ENCODE measurements around the gene FAM83E.

The FAM83E gene

DNA sequence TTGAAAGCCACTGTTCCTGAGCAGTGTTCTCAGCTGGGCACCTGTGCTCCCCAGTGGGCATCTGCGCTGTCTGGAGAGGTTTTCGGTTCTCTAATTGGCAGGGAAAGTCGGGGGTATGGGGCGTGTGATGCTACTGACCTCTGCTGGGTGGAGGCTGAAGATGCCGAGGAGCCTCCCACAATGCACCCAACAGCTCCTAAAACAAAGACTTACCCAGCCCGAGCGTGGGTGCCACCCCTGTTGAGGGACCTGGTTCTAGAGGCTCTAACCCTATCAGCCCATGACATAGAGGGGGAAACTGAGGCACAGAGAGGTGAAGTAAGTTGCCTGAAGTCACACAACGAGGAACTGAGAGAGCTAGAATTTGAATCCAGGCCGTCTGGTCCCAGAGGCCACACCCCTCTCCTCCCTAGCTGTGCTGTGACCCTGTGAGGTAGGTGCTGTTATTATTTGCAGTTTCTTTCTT, 6.0 kb downstream of the FAM83E start:
- no peak for DNase-seq (ENCODE audit: low read depth, low spot score)
- H3K27me3 ChIP-seq (ENCODE audit: control insufficient read depth, insufficient read depth, low read length): no peaks in the 10 kb centered on the region
- H3K36me3 ChIP-seq (ENCODE audit: control insufficient read depth, insufficient read depth, low read length): no peaks in the 10 kb centered on the region
- no peak overlapping the region for H3K4me3 ChIP-seq (ENCODE audit: low read length)
- no peaks in the 10 kb centered on the region for H3K9me3 ChIP-seq (ENCODE audit: control insufficient read depth, insufficient read depth, low read length)
- H3K4me1 ChIP-seq (ENCODE audit: control insufficient read depth, insufficient read depth, low read length): peaks cover 3% of the 10 kb centered on the region; the same call in 1 of the 2 replicates
- H3K27ac ChIP-seq (ENCODE audit: low read length): no peak overlapping the region
- no CpG with 5 or more reads among the region's 9 CpGs for WGBS (ENCODE audit: insufficient coverage, insufficient read length)

DNA sequence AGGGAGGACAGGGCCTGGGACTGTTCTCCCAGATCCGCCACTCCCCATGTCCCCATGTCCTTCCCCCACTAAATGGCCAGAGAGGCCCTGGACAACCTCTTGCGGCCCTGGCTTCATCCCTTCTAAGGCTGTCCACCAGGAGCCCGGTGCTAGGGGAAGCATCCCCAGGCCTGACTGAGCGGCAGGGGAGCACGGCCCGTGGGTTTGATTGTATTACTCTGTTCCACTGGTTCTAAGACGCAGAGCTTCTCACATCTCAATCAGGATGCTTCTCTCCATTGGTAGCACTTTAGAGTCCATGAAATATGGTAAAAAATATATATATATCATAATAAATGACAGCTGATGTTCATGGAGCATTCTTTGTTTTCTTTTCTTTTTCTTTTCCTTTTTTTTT, 7.5 kb downstream of the FAM83E start:
- H3K27me3 ChIP-seq (ENCODE audit: control insufficient read depth, insufficient read depth, low read length): no peaks in the 10 kb centered on the region
- H3K27ac ChIP-seq (ENCODE audit: low read length): no peak overlapping the region
- no peaks in the 10 kb centered on the region for H3K36me3 ChIP-seq (ENCODE audit: control insufficient read depth, insufficient read depth, low read length)
- H3K9me3 ChIP-seq (ENCODE audit: control insufficient read depth, insufficient read depth, low read length): no peaks in the 10 kb centered on the region
- H3K4me1 ChIP-seq (ENCODE audit: control insufficient read depth, insufficient read depth, low read length): peaks cover 2% of the 10 kb centered on the region; the same call in 1 of the 2 replicates
- WGBS (ENCODE audit: insufficient coverage, insufficient read length): no CpG with 5 or more reads among the region's 7 CpGs
- no peak for DNase-seq (ENCODE audit: low read depth, low spot score)
- H3K4me3 ChIP-seq (ENCODE audit: low read length): no peak overlapping the region

DNA sequence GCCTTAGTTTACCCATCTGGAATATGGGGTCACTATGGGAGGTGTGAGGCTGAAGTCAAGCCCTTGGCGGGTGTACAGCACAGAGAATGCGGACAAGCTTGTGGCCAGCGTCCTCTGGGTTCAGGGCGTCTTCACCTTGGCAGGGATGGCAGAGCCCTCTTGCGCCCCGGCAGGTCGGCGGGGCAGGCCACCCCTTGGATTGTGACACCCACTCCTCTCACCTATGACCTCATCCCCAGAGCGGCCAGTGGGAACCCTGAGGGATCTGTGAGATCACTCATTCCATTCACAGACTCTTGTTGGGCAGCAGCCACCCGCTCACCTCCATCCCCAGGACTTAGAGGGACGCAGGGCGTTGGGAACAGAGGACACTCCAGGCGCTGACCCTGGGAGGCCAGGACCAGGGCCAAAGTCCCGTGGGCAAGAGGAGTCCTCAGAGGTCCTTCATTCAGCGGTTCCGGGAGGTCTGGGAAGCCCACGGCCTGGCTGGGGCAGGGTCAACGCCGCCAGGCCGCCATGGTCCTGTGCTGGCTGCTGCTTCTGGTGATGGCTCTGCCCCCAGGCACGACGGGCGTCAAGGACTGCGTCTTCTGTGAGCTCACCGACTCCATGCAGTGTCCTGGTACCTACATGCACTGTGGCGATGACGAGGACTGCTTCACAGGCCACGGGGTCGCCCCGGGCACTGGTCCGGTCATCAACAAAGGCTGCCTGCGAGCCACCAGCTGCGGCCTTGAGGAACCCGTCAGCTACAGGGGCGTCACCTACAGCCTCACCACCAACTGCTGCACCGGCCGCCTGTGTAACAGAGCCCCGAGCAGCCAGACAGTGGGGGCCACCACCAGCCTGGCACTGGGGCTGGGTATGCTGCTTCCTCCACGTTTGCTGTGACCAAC, 8.2 kb downstream of the FAM83E start, which contains the start of gene SPACA4:
TSS of gene SPACA4 (plus strand) at position 280 of the 896 bp plus-strand sequence. CDS start at position 517, 237 bp downstream.
- no CpG with 5 or more reads among the region's 39 CpGs for WGBS (ENCODE audit: insufficient coverage, insufficient read length)
- no peaks in the 10 kb centered on the region for H3K27me3 ChIP-seq (ENCODE audit: control insufficient read depth, insufficient read depth, low read length)
- H3K4me3 ChIP-seq (ENCODE audit: low read length): no peak within 1 kb of the TSS
- peaks cover 2% of the 10 kb centered on the region; the same call in 1 of the 2 replicates for H3K4me1 ChIP-seq (ENCODE audit: control insufficient read depth, insufficient read depth, low read length)
- no peaks in the 10 kb centered on the region for H3K9me3 ChIP-seq (ENCODE audit: control insufficient read depth, insufficient read depth, low read length)
- DNase-seq (ENCODE audit: low read depth, low spot score): no peak
- no peak within 1 kb of the TSS for H3K27ac ChIP-seq (ENCODE audit: low read length)
- no peaks in the 10 kb centered on the region for H3K36me3 ChIP-seq (ENCODE audit: control insufficient read depth, insufficient read depth, low read length)

DNA sequence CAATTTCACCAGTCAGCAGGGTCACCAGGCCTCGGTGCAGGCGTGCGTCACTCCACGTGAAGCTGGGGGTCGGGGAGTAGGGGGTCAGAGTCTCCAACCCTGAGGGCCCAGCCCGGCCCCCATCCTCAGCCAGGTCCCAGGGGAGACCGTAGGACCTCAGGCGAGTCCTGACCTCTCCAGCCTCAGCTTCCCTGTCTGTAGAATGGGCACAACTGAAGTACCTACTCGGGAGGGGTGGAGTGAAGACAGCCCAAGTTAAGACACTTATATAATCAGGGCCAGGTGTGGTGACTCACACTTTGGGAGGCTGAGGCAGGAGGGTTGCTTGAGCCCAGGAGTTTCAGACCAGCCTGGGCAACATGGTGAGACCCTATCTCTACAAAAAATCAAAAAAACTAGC, 11.0 kb downstream of the FAM83E start:
- H3K9me3 ChIP-seq (ENCODE audit: control insufficient read depth, insufficient read depth, low read length): no peaks in the 10 kb centered on the region
- H3K4me1 ChIP-seq (ENCODE audit: control insufficient read depth, insufficient read depth, low read length): peaks cover under 1% of the 10 kb centered on the region; the same call in 1 of the 2 replicates
- WGBS (ENCODE audit: insufficient coverage, insufficient read length): no CpG with 5 or more reads among the region's 9 CpGs
- H3K27ac ChIP-seq (ENCODE audit: low read length): no peak overlapping the region
- H3K36me3 ChIP-seq (ENCODE audit: control insufficient read depth, insufficient read depth, low read length): no peaks in the 10 kb centered on the region
- no peak overlapping the region for H3K4me3 ChIP-seq (ENCODE audit: low read length)
- no peak for DNase-seq (ENCODE audit: low read depth, low spot score)
- H3K27me3 ChIP-seq (ENCODE audit: control insufficient read depth, insufficient read depth, low read length): no peaks in the 10 kb centered on the region

DNA sequence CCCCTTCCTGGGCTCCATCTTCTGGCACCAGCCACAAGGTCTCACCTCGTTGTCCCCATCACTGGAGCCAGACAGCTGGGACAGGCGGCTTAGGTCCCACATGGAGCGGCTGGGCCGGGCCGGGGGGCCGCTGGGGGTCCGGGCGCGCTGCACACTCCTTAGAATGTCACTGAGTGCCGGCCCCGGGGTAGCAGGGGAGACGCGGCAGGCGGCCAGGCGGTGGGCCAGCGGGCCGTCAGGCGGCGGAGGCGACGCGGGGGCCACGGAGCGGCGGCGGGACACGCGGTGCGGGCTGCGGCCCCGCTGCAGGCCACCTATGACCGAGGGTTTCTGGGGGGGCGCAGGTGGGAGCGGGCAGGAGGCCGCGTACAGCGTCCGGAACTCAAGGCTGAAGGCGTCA, 11.4 kb downstream of the FAM83E start:
- WGBS (ENCODE audit: insufficient coverage, insufficient read length): no CpG with 5 or more reads among the region's 39 CpGs
- DNase-seq (ENCODE audit: low read depth, low spot score): no peak
- Histone ChIP-seq H3K9me3 (ENCODE audit: control insufficient read depth, insufficient read depth, low read length) (no peaks in the 10 kb centered on the region), H3K36me3 (ENCODE audit: control insufficient read depth, insufficient read depth, low read length) (no peaks in the 10 kb centered on the region), H3K4me1 (ENCODE audit: control insufficient read depth, insufficient read depth, low read length) (no peaks in the 10 kb centered on the region), H3K4me3 (ENCODE audit: low read length) (no peak overlapping the region), H3K27ac (ENCODE audit: low read length) (no peak overlapping the region), H3K27me3 (ENCODE audit: control insufficient read depth, insufficient read depth, low read length) (no peaks in the 10 kb centered on the region)

DNA sequence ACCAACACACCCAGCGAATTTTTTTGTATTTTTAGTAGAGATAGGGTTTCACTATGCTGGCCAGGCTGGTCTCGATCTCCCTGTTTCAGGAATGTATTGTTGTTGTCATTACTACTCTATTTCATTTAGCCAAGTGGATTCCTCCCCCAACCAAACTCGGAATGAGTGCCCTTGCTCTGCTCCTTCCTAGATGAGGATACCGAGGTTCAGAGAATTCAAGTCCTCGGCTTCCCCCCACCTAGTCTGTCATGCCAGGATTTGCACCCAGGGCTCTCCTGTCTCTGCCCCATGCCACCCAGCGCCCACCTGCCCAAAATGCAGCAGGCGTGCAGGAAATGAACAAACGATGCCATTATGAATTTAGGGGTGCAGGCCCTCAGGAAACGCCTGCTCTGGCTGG, 11.9 kb downstream of the FAM83E start:
- no CpG with 5 or more reads among the region's 9 CpGs for WGBS (ENCODE audit: insufficient coverage, insufficient read length)
- H3K27ac ChIP-seq (ENCODE audit: low read length): no peak overlapping the region
- no peaks in the 10 kb centered on the region for H3K9me3 ChIP-seq (ENCODE audit: control insufficient read depth, insufficient read depth, low read length)
- no peaks in the 10 kb centered on the region for H3K27me3 ChIP-seq (ENCODE audit: control insufficient read depth, insufficient read depth, low read length)
- no peak overlapping the region for H3K4me3 ChIP-seq (ENCODE audit: low read length)
- no peak for DNase-seq (ENCODE audit: low read depth, low spot score)
- H3K36me3 ChIP-seq (ENCODE audit: control insufficient read depth, insufficient read depth, low read length): no peaks in the 10 kb centered on the region
- no peaks in the 10 kb centered on the region for H3K4me1 ChIP-seq (ENCODE audit: control insufficient read depth, insufficient read depth, low read length)

DNA sequence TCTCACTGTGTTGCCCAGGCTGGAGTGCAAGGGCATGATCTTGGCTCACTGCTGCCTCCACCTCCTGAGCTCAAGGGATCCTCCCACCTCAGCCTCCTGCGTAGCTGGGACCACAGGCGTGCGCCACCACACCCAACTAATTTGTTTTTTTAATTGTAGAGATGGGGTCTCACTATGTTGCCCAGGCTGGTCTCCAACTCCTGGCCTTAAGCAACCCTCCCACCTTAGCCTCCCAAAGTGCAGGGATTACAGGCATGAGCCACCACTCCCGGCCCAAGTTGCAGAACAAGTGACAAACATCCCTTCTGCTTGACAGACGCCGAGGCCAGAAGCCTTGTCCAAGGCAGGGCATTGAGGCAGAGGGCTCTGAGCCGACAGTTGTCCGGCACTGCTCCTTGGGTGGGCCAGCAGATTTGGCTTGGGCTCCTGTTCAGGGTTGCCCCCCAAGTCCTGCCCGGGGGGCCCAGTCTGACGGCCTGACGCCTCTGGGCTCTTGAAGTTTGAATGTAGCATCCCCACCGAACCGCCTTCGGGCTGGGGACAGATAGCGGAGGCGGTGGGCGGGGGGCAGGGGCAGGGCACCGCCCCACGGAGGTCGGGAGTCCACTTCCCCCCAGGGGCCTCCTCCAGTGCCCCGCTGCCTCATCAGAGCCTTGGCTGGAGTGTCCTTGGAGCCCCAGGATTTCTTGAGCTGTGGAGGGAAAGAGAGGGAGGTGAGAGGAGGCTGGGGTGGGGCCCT, 14.0 kb downstream of the FAM83E start:
- Histone ChIP-seq H3K4me3 (ENCODE audit: low read length) (no peak overlapping the region), H3K36me3 (ENCODE audit: control insufficient read depth, insufficient read depth, low read length) (no peaks in the 10 kb centered on the region), H3K4me1 (ENCODE audit: control insufficient read depth, insufficient read depth, low read length) (no peaks in the 10 kb centered on the region), H3K27ac (ENCODE audit: low read length) (no peak overlapping the region), H3K9me3 (ENCODE audit: control insufficient read depth, insufficient read depth, low read length) (no peaks in the 10 kb centered on the region), H3K27me3 (ENCODE audit: control insufficient read depth, insufficient read depth, low read length) (no peaks in the 10 kb centered on the region)
- no CpG with 5 or more reads among the region's 21 CpGs for WGBS (ENCODE audit: insufficient coverage, insufficient read length)
- DNase-seq (ENCODE audit: low read depth, low spot score): no peak

DNA sequence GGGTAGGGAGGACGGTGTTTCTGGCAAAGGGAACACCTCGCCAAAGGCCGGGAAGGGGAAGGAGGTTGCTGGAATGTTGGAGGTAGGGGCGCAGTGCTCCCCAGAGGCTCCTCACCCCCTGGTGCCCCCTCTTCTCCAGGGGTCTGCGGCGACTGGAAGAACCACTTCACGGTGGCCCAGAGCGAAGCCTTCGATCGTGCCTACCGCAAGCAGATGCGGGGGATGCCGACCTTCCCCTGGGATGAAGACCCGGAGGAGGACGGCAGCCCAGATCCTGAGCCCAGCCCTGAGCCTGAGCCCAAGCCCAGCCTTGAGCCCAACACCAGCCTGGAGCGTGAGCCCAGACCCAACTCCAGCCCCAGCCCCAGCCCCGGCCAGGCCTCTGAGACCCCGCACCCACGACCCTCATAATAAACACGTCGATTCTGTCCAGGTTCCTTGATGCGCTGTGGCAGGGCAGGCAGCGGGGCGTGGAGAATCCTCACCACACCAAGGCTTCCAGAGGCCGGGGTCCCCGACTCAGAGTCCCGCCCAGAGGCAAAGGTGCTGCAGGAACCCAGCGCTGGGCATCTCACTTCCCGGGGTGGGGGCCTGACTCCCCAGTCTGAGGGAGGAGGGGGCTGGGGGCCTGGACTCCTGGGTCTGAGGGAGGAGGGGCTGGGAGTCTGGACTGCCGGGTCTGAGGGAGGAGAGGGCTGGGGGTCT, 15.7 kb downstream of the FAM83E start:
- no peaks in the 10 kb centered on the region for H3K9me3 ChIP-seq (ENCODE audit: control insufficient read depth, insufficient read depth, low read length)
- DNase-seq (ENCODE audit: low read depth, low spot score): no peak
- no peaks in the 10 kb centered on the region for H3K4me1 ChIP-seq (ENCODE audit: control insufficient read depth, insufficient read depth, low read length)
- no peak overlapping the region for H3K27ac ChIP-seq (ENCODE audit: low read length)
- H3K27me3 ChIP-seq (ENCODE audit: control insufficient read depth, insufficient read depth, low read length): no peaks in the 10 kb centered on the region
- no peaks in the 10 kb centered on the region for H3K36me3 ChIP-seq (ENCODE audit: control insufficient read depth, insufficient read depth, low read length)
- H3K4me3 ChIP-seq (ENCODE audit: low read length): no peak overlapping the region
- WGBS (ENCODE audit: insufficient coverage, insufficient read length): no CpG with 5 or more reads among the region's 30 CpGs

DNA sequence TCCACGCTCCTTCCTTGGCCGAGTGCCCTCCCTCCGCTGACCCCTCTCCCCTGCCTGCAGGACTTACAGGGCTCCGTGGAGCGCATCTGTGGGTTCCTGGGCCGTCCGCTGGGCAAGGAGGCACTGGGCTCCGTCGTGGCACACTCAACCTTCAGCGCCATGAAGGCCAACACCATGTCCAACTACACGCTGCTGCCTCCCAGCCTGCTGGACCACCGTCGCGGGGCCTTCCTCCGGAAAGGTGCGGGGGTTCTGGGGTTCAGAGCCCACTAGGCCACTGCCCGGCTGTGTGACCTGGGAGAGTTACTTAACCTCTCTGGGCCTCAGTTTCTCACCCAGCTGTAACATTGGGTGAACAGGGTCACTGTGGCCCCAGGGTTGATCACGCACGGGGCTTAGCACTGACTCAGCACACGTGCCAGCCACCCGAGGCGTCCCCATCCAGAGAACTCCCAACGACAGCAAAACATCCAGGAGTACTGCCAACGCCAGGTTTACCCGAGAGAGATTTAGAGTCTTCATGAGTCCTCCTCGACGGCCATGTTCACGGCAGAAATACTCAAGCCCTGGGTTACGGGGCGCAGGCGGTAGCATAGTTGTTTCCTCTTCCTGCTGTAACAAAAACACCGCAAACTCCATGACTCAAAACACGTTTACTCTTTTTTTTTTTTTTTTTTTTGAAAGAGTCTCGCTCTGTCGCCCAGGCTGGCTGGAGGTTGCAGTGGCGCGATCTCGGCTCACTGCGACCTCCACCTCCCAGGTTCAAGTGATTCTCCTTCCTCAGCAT, 18.0 kb downstream of the FAM83E start:
- Histone ChIP-seq H3K9me3 (ENCODE audit: control insufficient read depth, insufficient read depth, low read length) (no peaks in the 10 kb centered on the region), H3K4me1 (ENCODE audit: control insufficient read depth, insufficient read depth, low read length) (no peaks in the 10 kb centered on the region), H3K27ac (ENCODE audit: low read length) (no peak overlapping the region), H3K4me3 (ENCODE audit: low read length) (no peak overlapping the region), H3K36me3 (ENCODE audit: control insufficient read depth, insufficient read depth, low read length) (no peaks in the 10 kb centered on the region), H3K27me3 (ENCODE audit: control insufficient read depth, insufficient read depth, low read length) (no peaks in the 10 kb centered on the region)
- DNase-seq (ENCODE audit: low read depth, low spot score): no peak
- no CpG with 5 or more reads among the region's 39 CpGs for WGBS (ENCODE audit: insufficient coverage, insufficient read length)

All from iPS DF 6.9 (cell line).